SK-N-MC (cell line): Measurements from ENCODE around the gene ISG20.

Source experiments
- EZH2 ChIP-seq: fragments of 200-600 bp; sonication (generic); IDR thresholded peaks from one replicate; pipeline ENCODE4 v1.6.1; 2017; ENCODE audit warnings: antibody characterized with exemption
- FOXP2 ChIP-seq: optimal IDR thresholded peaks from 2 replicates; pipeline ENCODE3; 2011; ENCODE audit warnings: mild to moderate bottlenecking, moderate library complexity; ENCODE audit not compliant: insufficient read depth; ENCODE audit errors: extremely low read length, control extremely low read depth
- POLR2AphosphoS5 ChIP-seq: IDR thresholded peaks from 2 replicates; pipeline ENCODE4 v1.6.1; 2012; ENCODE audit warnings: mild to moderate bottlenecking, low read depth, low read length, borderline replicate concordance

DNA sequence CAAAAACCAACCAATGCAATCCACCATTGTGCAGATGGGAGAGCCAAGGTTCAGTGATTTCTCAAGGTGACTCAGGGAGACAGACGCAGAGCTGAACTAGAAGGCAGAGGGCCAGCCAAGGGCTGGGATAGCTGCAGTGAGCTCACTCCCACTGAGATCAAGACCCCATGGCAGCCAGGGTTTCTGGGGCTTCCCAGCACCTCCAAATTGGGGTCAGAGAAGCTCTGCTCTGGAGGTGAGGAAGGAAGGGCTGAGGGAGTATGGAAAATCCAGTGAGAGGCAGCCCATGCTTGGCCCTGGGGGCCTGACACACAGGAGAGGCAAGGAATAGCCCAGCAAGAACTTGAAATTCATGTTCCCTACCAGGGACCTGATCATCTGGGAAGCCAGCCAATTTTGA, 61.0 kb downstream of the ISG20 start:
- TF ChIP-seq POLR2AphosphoS5 (no peak), EZH2 (no peak), FOXP2 (no peak)
